CD4-positive, alpha-beta T cell treated with Interleukin-6 at 100 ng/mL for 8 hours (primary cell): ENCODE measurements around the gene RXRA.

ENCODE experiments used
- DNase-seq: peaks from one replicate; pipeline ENCODE4 v3.0.0-alpha.2; 2020; ENCODE audit warnings: mixed read lengths, low spot score

RXRA gene

GRCh38 chr9:134384811-134385479 lies 58.7 kb downstream of the RXRA start:
- DNase-seq: no peak

GRCh38 chr9:134385915-134386314 lies 59.7 kb downstream of the RXRA start:
- no peak for DNase-seq

GRCh38 chr9:134386951-134387831 lies 60.9 kb downstream of the RXRA start:
- DNase-seq: no peak

- DNase-seq: no peak
These were observed 62.1 kb downstream of the RXRA start for GRCh38 chr9:134388289-134388808.

GRCh38 chr9:134388976-134389375 lies 62.7 kb downstream of the RXRA start:
- DNase-seq: no peak

GRCh38 chr9:134389642-134390041 lies 63.4 kb downstream of the RXRA start:
- DNase-seq: no peak

GRCh38 chr9:134390537-134390936 lies 64.3 kb downstream of the RXRA start:
- peak; percentile 53 for DNase-seq

- no peak for DNase-seq
These were observed 64.7 kb downstream of the RXRA start for GRCh38 chr9:134390947-134391318.

GRCh38 chr9:134391319-134392231 lies 65.3 kb downstream of the RXRA start:
- DNase-seq: peak; percentile 68

- DNase-seq: no peak
These were observed 66.6 kb downstream of the RXRA start for GRCh38 chr9:134392900-134393299.

GRCh38 chr9:134393582-134394280 lies 67.5 kb downstream of the RXRA start:
- DNase-seq: no peak

GRCh38 chr9:134395002-134395517 lies 68.8 kb downstream of the RXRA start:
- no peak for DNase-seq

- DNase-seq: no peak
These were observed 69.5 kb downstream of the RXRA start for GRCh38 chr9:134395737-134396257.

GRCh38 chr9:134396258-134396742 lies 70.0 kb downstream of the RXRA start:
- DNase-seq: peak; percentile 42

GRCh38 chr9:134396825-134397224 lies 70.6 kb downstream of the RXRA start:
- peak; percentile 70 for DNase-seq

- DNase-seq: no peak
These were observed 72.5 kb downstream of the RXRA start for GRCh38 chr9:134398756-134399155.

GRCh38 chr9:134399435-134400056 lies 73.3 kb downstream of the RXRA start:
- DNase-seq: no peak

GRCh38 chr9:134400283-134400682 lies 74.0 kb downstream of the RXRA start:
- no peak for DNase-seq

- no peak for DNase-seq
These were observed 75.1 kb downstream of the RXRA start for GRCh38 chr9:134401391-134401790.

GRCh38 chr9:134402182-134402581 lies 75.9 kb downstream of the RXRA start:
- no peak for DNase-seq
